ENCODE results near the gene SCN9A.
A peak's percentile ranks its signal among the peaks of the same experiment; 100 is the strongest.

Gene SCN9A

DNA sequence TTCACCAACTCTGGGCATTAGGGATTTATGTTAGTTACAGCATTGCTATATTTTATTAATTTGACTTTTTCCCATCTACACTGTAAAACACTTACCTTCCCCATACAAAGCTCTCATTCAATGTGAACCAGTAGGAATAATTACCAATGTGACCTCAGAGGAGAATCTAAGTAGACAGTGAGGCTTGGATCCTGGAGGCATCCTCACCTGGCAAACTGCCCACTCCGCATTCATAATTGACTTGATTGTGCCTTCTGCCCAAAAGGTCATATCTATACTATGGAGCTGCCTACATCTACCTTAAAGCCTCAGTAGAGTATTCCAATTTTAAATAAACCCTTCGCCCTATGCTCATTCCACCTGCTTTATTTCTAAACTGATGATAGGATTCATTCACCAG, 202.5 kb downstream of the SCN9A start:
- no peak for DNase-seq

DNA sequence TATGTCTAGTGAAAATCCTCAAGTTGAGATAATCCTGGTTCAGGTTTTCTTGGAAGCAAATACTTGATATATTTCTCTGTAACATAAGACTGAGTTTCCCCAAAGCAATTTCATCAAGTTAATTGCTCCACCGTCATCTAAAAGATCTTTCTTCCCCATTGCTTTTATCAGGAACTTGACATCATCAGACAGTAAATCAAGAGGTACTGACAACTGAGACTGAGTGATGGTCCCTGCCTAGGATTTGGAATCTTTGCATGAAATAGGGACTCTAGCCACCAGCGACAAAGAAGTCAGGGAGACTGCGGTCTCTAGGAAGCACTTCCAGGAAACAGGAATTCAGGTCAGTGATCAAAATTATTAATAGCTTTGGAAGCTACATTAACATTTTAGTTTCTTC, 204.5 kb downstream of the SCN9A start:
- DNase-seq: no peak

DNA sequence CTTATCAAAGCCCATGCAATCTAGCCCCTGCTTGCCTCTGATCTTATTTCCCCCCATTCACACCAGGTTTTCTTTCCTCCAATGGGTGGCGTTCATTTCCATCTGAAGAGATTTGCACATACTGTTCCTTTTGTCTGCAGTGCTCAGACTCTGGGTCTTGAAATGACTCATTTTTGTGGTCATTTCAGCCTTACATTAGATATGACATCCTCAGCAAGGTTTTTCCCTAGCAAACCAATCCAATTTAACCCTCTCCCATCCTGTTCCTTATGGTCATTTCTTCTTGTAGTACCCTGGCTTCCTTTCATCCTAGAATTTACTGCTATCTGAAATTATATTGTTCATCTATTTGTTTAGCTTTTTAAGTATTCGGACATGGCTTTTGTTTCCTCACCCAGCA, 205.4 kb downstream of the SCN9A start:
- DNase-seq: peak; percentile 22

DNA sequence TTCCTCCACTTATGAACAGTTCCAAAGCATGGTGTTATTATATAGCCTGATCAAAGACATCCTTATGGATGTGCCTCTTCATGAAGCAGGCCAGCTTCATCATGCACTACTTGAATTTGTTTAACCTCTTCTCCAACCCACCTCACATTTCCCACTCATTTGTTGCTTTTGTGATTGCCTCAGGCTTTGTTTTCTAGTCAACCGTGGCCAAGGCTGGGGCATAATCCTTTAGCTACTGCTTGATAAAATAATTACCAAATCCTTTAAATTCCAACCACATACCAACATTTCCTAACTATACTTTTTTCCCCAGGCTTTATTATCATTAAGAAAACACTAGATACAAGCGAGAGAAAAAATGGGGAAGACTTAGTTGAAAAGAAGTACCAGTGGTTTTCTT, 208.3 kb downstream of the SCN9A start:
- peak; percentile 33 for DNase-seq

DNA sequence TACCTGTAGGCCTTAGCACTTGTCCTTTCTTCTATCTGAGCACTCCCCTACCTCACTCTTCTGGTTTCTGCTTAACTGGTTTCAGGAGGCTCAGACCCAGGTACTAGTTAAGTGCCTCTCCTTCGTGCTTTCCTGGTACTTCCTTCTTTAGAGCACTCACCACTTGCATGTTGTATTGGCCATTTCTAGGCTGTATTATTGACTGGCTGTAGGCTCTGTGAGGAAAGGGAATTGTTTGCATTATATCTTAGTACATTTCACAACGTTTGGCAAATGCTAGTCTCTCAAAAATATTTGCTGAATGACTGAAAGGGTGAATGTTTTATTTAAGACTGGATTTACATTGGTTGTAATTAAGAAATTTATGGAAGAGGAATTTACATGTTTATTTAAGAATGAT, 212.0 kb downstream of the SCN9A start:
- no peak for DNase-seq

DNA sequence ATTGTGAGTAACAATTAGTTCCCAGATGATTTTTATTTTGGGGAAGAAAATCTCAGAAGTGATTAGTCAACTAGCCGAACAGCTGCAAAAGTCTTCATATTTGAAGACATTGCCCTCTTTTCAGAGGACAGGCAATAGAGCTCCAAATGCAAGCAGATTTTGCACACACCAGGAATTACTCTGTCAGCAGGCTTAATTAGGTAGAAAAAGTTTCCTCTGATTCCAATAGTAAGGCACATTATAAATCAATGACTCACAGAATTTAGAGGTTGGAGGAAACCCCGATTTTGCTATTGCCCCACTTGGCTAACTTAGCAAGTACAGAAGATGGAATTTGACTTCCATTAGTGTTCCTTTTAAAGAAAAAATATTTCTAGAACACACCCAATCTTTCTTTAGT, 217.2 kb downstream of the SCN9A start:
- no peak for DNase-seq

DNA sequence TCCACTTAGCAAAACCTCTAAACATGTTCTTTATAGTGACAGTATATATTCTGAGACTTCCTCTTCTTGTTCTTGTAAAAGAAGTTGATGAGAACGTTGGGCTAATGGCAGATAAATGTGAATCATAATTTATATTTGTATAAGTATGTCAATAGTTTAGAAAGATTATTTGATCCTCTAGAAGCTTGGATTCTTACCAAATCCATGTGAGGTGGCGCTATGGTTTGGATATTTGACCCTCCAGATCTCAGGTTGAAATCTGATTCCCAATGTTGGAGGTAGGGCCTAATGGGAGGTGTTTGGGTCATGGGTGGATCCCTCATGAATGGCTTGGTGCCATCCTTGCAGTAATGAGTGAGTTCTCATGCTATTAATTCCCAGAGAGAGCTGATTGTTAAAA, 218.2 kb downstream of the SCN9A start:
- DNase-seq: no peak

DNA sequence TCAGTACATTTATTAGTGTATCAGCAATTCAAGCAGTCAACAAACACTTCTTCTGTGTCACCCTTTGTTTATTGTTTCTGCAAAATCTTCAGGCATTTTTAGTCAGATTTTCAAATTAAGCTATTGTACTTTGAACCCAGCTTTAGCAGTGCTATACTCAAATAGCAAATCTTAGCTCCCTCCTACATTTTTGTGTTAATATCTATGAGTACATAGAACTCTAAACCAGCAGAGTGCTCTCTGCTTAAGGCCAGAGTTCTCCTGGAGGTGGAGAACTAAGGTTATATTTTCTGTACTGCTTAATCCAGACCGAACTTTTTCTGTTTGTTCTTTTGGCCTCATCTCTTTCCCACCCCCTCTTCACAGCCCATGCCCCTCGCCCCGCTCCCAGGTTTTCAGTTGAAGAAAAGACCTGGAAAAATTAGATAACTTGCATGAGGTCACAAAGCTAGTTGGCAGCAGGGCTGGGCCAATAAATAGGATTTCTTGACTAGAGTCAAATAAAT, 218.7 kb downstream of the SCN9A start:
- no peak for DNase-seq

DNA sequence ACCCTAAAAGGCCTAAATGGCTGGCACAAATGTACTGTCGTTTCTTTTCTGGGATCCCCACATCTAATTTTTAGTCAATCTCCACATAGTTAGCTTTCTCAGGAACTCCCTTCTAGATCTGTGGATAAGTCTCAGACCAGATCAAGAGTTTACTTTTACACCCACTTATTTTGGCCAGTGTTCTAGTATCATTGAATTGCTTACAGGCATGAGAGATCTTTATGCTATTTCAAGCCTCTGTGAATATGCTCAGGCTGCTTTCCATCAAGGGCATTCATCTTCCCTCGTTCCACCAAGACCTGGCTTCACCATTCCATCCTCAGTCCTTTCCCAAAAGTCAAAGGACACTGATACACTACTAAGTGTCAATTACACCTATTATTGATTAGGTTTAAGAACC, 220.2 kb downstream of the SCN9A start:
- no peak for DNase-seq

DNA sequence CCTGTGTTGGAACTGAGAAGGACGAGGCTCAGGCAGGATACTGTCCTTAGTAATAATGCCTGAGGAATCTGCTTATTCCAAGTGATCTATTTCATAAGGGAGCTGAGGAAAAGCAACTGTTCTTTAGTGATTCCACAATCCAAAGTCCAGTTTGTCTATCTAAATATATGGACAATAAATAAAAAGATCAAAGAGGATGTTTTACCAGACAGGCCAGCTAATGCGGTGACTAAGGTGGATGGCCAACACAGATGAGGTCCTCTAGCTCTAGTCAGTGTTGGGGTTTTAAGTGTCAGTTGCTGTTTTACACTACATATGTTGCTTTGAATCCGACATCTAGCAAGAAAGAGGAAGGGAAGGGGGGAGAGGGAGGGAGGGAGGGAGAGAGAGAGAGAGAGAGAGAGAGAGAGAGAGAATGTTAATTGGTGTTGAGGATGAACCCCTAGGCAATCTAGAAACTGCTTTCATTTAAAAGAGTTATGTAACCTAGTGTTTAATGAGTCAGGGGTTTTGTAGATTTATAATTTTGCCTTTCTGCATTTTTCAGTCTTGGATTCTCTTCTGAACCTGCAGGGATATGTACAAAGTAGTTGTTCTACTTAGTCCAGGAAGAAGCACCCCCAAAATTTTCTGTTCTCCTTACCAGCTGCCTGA, 220.9 kb downstream of the SCN9A start:
- no peak for DNase-seq

DNA sequence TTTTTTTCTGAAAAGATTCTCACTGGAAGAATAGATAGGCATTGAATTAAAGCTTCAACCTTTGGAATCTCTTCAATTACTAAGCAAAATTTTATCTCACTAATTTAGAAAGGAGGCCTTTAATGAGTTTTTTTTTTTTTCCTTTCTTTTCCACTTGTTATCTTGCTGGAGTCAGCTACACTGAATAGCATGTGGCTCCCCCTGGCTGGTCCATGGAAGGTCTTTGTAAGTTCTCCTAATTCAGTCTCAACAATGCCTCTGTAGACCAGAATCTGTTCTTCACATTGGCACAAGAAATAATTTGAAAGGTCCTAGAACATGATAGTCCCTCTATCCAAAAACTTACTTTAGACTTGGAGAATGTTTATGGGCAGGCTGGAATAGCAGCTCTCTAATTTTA, 223.7 kb downstream of the SCN9A start:
- DNase-seq: no peak

DNA sequence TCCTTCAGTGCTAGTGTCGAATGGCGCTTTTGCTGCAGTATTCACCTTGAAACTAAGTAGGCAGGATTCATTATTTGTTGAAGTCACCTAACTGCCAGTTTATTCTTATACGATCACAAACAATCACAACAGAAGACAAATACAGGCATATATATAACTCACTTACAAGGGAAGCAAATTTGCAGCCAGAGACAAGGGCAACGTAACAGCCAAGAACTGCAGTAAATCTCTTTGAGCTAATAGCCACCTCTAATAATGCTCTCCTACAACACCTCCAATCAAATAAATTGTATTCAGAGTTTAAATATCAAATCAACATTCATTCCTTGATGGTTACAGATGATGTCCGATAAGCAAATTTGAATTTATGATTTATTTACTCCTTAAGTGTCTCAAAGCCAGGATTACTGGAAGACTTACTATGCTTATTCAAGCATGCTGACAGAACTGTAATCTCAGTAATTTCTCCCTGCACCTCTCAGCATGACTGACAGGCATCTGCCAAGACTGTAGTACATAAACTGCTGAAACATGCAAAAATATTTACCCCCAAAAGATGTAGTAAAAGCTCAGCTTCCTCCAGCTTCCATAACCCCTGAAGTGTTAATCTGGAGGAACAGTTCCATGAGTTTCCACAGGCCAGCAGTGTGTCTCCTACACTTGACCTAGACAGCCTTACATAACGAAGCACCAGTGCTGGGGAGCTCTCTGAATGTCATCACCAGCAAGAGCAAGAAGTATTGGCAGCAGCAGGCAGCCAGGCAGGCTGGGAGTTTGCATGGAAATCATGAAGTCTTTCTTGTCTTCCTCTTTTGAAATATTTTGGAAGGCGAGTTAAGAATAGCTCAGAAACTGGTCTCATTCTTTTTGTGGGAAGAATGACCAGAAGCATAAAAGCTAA, 227.0 kb downstream of the SCN9A start:
- DNase-seq: no peak

DNA sequence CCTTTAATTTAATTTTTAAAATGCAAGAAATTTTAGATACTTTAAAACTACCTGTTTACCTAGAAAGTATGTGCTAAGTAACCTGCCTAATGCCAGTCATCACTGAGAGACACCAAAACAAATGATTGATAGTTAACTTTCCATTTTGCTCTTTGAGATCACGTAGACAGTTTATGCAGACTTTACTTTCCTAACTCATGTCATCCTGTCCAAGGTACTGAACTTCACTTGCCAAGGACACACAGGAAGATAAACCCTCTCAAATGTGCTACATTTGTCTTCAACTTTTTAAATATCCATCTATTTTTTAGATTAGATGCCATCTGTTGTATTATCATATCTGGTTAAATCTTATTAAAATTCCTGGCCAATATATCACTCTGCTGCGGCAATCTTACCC, 227.9 kb downstream of the SCN9A start:
- no peak for DNase-seq

All from fibroblast of skin of back (primary cell).